ENCODE data around the gene CDV3. TPM values are rescaled to one million over a fixed set of nuclear protein-coding genes. Genes with fewer than 3 reads are reported as not detected.
"Not testable (repeated sequence)": the region's sequence is repeated elsewhere in the genome, so short reads cannot be mapped to it uniquely, and the experiment has no call there.

CDV3 gene
- total RNA-seq, 1 donor from 2014 or later: 289 TPM

GRCh38 chr3:133544983-133545382, 28.5 kb upstream of the CDV3 start:
- H3K9me3 Mint-ChIP-seq; H3K27me3 Mint-ChIP-seq (ENCODE audit: insufficient read depth); H3K4me3 Mint-ChIP-seq; H3K36me3 Mint-ChIP-seq (ENCODE audit: low read depth); H3K4me1 Mint-ChIP-seq (ENCODE audit: low read depth); intact Hi-C loops (cut with micrococcal nuclease); H3K27ac Mint-ChIP-seq; DNase-seq (ENCODE audit: low spot score): not testable (repeated sequence)

- no peaks in the 10 kb centered on the region for H3K27me3 Mint-ChIP-seq (ENCODE audit: insufficient read depth)
- intact Hi-C loops (cut with micrococcal nuclease): no loop called here
- no peak overlapping the region for H3K27ac Mint-ChIP-seq
- H3K9me3 Mint-ChIP-seq: no peaks in the 10 kb centered on the region
- no peak for DNase-seq (ENCODE audit: low spot score)
- H3K4me3 Mint-ChIP-seq: no peak overlapping the region
- no peaks in the 10 kb centered on the region for H3K4me1 Mint-ChIP-seq (ENCODE audit: low read depth)
- no peaks in the 10 kb centered on the region for H3K36me3 Mint-ChIP-seq (ENCODE audit: low read depth)
These were observed 25.9 kb upstream of the CDV3 start for GRCh38 chr3:133547432-133548041.

GRCh38 chr3:133548090-133548489, 25.4 kb upstream of the CDV3 start:
- no peak overlapping the region for H3K27ac Mint-ChIP-seq
- H3K9me3 Mint-ChIP-seq: no peaks in the 10 kb centered on the region
- no peaks in the 10 kb centered on the region for H3K36me3 Mint-ChIP-seq (ENCODE audit: low read depth)
- no peak overlapping the region for H3K4me3 Mint-ChIP-seq
- intact Hi-C loops (cut with micrococcal nuclease): no loop called here
- H3K4me1 Mint-ChIP-seq (ENCODE audit: low read depth): no peaks in the 10 kb centered on the region
- no peak for DNase-seq (ENCODE audit: low spot score)
- H3K27me3 Mint-ChIP-seq (ENCODE audit: insufficient read depth): no peaks in the 10 kb centered on the region

GRCh38 chr3:133549565-133549964, 23.9 kb upstream of the CDV3 start:
- H3K27ac Mint-ChIP-seq: no peak overlapping the region
- intact Hi-C loops (cut with micrococcal nuclease): no loop called here
- no peaks in the 10 kb centered on the region for H3K4me1 Mint-ChIP-seq (ENCODE audit: low read depth)
- H3K9me3 Mint-ChIP-seq: no peaks in the 10 kb centered on the region
- DNase-seq (ENCODE audit: low spot score): no peak
- no peak overlapping the region for H3K4me3 Mint-ChIP-seq
- no peaks in the 10 kb centered on the region for H3K36me3 Mint-ChIP-seq (ENCODE audit: low read depth)
- H3K27me3 Mint-ChIP-seq (ENCODE audit: insufficient read depth): no peaks in the 10 kb centered on the region

GRCh38 chr3:133551589-133551988, 21.9 kb upstream of the CDV3 start:
- H3K27me3 Mint-ChIP-seq (ENCODE audit: insufficient read depth); H3K27ac Mint-ChIP-seq; DNase-seq (ENCODE audit: low spot score); H3K4me1 Mint-ChIP-seq (ENCODE audit: low read depth); H3K9me3 Mint-ChIP-seq; H3K4me3 Mint-ChIP-seq; H3K36me3 Mint-ChIP-seq (ENCODE audit: low read depth); intact Hi-C loops (cut with micrococcal nuclease): not testable (repeated sequence)

- no peak for DNase-seq (ENCODE audit: low spot score)
- no peak overlapping the region for H3K27ac Mint-ChIP-seq
- peaks cover 2% of the 10 kb centered on the region for H3K27me3 Mint-ChIP-seq (ENCODE audit: insufficient read depth)
- no peaks in the 10 kb centered on the region for H3K9me3 Mint-ChIP-seq
- H3K4me1 Mint-ChIP-seq (ENCODE audit: low read depth): no peaks in the 10 kb centered on the region
- H3K36me3 Mint-ChIP-seq (ENCODE audit: low read depth): no peaks in the 10 kb centered on the region
- intact Hi-C loops (cut with micrococcal nuclease): no loop called here
- no peak overlapping the region for H3K4me3 Mint-ChIP-seq
These were observed 11.8 kb upstream of the CDV3 start for GRCh38 chr3:133561679-133562078.

GRCh38 chr3:133562376-133562775, 11.1 kb upstream of the CDV3 start:
- intact Hi-C loops (cut with micrococcal nuclease): no loop called here
- Mint-ChIP-seq H3K36me3 (ENCODE audit: low read depth) (no peaks in the 10 kb centered on the region), H3K9me3 (no peaks in the 10 kb centered on the region), H3K4me3 (no peak overlapping the region), H3K4me1 (ENCODE audit: low read depth) (no peaks in the 10 kb centered on the region), H3K27me3 (ENCODE audit: insufficient read depth) (peaks cover 2% of the 10 kb centered on the region), H3K27ac (no peak overlapping the region)
- DNase-seq (ENCODE audit: low spot score): no peak

- Mint-ChIP-seq H3K4me3 (no peak overlapping the region), H3K36me3 (ENCODE audit: low read depth) (no peaks in the 10 kb centered on the region), H3K4me1 (ENCODE audit: low read depth) (no peaks in the 10 kb centered on the region), H3K9me3 (no peaks in the 10 kb centered on the region), H3K27me3 (ENCODE audit: insufficient read depth) (peaks cover 2% of the 10 kb centered on the region), H3K27ac (no peak overlapping the region)
- DNase-seq (ENCODE audit: low spot score): no peak
- intact Hi-C loops (cut with micrococcal nuclease): no loop called here
These were observed 10.3 kb upstream of the CDV3 start for GRCh38 chr3:133563186-133563591.

GRCh38 chr3:133563816-133564215, 9.7 kb upstream of the CDV3 start:
- H3K27ac Mint-ChIP-seq: no peak overlapping the region
- H3K36me3 Mint-ChIP-seq (ENCODE audit: low read depth): no peaks in the 10 kb centered on the region
- H3K4me3 Mint-ChIP-seq: no peak overlapping the region
- intact Hi-C loops (cut with micrococcal nuclease): no loop called here
- no peaks in the 10 kb centered on the region for H3K9me3 Mint-ChIP-seq
- peaks cover 2% of the 10 kb centered on the region for H3K27me3 Mint-ChIP-seq (ENCODE audit: insufficient read depth)
- no peak for DNase-seq (ENCODE audit: low spot score)
- no peaks in the 10 kb centered on the region for H3K4me1 Mint-ChIP-seq (ENCODE audit: low read depth)

GRCh38 chr3:133568294-133569014, 5.0 kb upstream of the CDV3 start:
- intact Hi-C loops (cut with micrococcal nuclease): no loop called here
- H3K36me3 Mint-ChIP-seq (ENCODE audit: low read depth): no peaks in the 10 kb centered on the region
- H3K4me3 Mint-ChIP-seq: no peak overlapping the region
- H3K9me3 Mint-ChIP-seq: no peaks in the 10 kb centered on the region
- H3K27me3 Mint-ChIP-seq (ENCODE audit: insufficient read depth): peaks cover 2% of the 10 kb centered on the region
- DNase-seq (ENCODE audit: low spot score): no peak
- H3K4me1 Mint-ChIP-seq (ENCODE audit: low read depth): peaks cover 27% of the 10 kb centered on the region
- H3K27ac Mint-ChIP-seq: no peak overlapping the region

- Mint-ChIP-seq H3K4me1 (ENCODE audit: low read depth) (peaks cover 35% of the 10 kb centered on the region), H3K27ac (no peak overlapping the region), H3K9me3 (no peaks in the 10 kb centered on the region), H3K36me3 (ENCODE audit: low read depth) (peaks cover 8% of the 10 kb centered on the region), H3K4me3 (no peak overlapping the region), H3K27me3 (ENCODE audit: insufficient read depth) (peaks cover 2% of the 10 kb centered on the region)
- intact Hi-C loops (cut with micrococcal nuclease): loop anchor here (5.0 kb wide), 2 partner anchors 363 to 682 kb away; partner anchors contain the start of gene RYK
- DNase-seq (ENCODE audit: low spot score): no peak
These were observed 3.1 kb upstream of the CDV3 start for GRCh38 chr3:133570139-133570936.

GRCh38 chr3:133570937-133571320, 2.6 kb upstream of the CDV3 start:
- no peaks in the 10 kb centered on the region for H3K9me3 Mint-ChIP-seq
- peaks cover 2% of the 10 kb centered on the region for H3K27me3 Mint-ChIP-seq (ENCODE audit: insufficient read depth)
- H3K4me3 Mint-ChIP-seq: no peak overlapping the region
- H3K36me3 Mint-ChIP-seq (ENCODE audit: low read depth): peaks cover 13% of the 10 kb centered on the region
- intact Hi-C loops (cut with micrococcal nuclease): loop anchor here (5.0 kb wide), 2 partner anchors 364 to 681 kb away; partner anchors contain the start of gene RYK
- no peak for DNase-seq (ENCODE audit: low spot score)
- H3K27ac Mint-ChIP-seq: no peak overlapping the region
- peaks cover 39% of the 10 kb centered on the region for H3K4me1 Mint-ChIP-seq (ENCODE audit: low read depth)

Data from activated T-helper 1 cell treated with anti-CD3 and anti-CD28 coated beads, Interleukin-12 subunit alpha, Interleukin-12 subunit beta, Interleukin-2, Interleukin-4 antibody, amounts not matched to agents 30 ng/mL and 10 ng/mL and 1 ng/mL, durations not matched to agents 14 hours and 24 hours and 36 hours (primary cell).